WERI-Rb-1 (cell line): ENCODE results near the gene KCNA3.

Experiments
- DNase-seq: peaks from one replicate; pipeline ENCODE4 v3.0.0-alpha.2; 2020
- H3K27ac ChIP-seq: fragments of 250-450 bp; sonication (Bioruptor Pico); 2 replicates; pipeline ENCODE4 v1.5.1; 2020; ENCODE audit warnings: mild to moderate bottlenecking, moderate library complexity
- H3K27me3 ChIP-seq: fragments of 250-450 bp; sonication (Bioruptor Pico); 2 replicates; pipeline ENCODE4 v1.5.1; 2021; ENCODE audit warnings: mild to moderate bottlenecking, low read depth, moderate library complexity; ENCODE audit not compliant: insufficient read depth, severe bottlenecking
- H3K36me3 ChIP-seq: fragments of 250-450 bp; sonication (Bioruptor Pico); 2 replicates; pipeline ENCODE4 v1.5.1; 2020; ENCODE audit warnings: mild to moderate bottlenecking, moderate library complexity
- H3K4me3 ChIP-seq: 2 replicates; pipeline ENCODE4 v1.5.1; 2011; ENCODE audit warnings: low read depth, mild to moderate bottlenecking, control low read depth, low read length
- H3K9me3 ChIP-seq: fragments of 250-450 bp; sonication (Bioruptor Pico); 2 replicates; pipeline ENCODE4 v1.5.1; 2021; ENCODE audit warnings: mild to moderate bottlenecking, moderate library complexity; ENCODE audit not compliant: severe bottlenecking
- CTCF ChIP-seq: IDR thresholded peaks from 2 replicates; pipeline ENCODE4 v1.5.1; 2011; ENCODE audit warnings: low read depth, mild to moderate bottlenecking, control low read depth, inconsistent platforms, low read length

Gene KCNA3

GRCh38 chr1:110627764-110628163 is 47.0 kb downstream of the KCNA3 start:
- H3K27ac ChIP-seq = no peak overlapping the region
- no peak overlapping the region for H3K4me3 ChIP-seq
- H3K36me3 ChIP-seq = no peaks in the 10 kb centered on the region; the same call in 1 of the 2 replicates
- no peaks in the 10 kb centered on the region for H3K27me3 ChIP-seq
- no peak for TF ChIP-seq CTCF
- no peaks in the 10 kb centered on the region for H3K9me3 ChIP-seq
- no peak for DNase-seq

- Histone ChIP-seq H3K27ac (no peak overlapping the region), H3K4me3 (no peak overlapping the region), H3K9me3 (no peaks in the 10 kb centered on the region), H3K36me3 (no peaks in the 10 kb centered on the region; the same call in 1 of the 2 replicates), H3K27me3 (no peaks in the 10 kb centered on the region)
- no peak for TF ChIP-seq CTCF
- DNase-seq = no peak
Measured at GRCh38 chr1:110626889-110627288, 47.9 kb downstream of the KCNA3 start.
